Hepatocyte (in vitro differentiated cells): ENCODE results near the gene LRRC32. TPM values are rescaled to one million over a fixed set of nuclear protein-coding genes. Genes with fewer than 3 reads are reported as not detected.

Source experiments
- DNase-seq: peaks from one replicate; pipeline ENCODE4 v3.0.0-alpha.2; 2016; ENCODE audit warnings: low spot score
- H2AFZ ChIP-seq: fragments of 200-600 bp; sonication (generic); 2 replicates; pipeline ENCODE4 v1.6.0; 2016; ENCODE audit warnings: antibody characterized with exemption, mild to moderate bottlenecking
- H3K27ac ChIP-seq: fragments of 200-600 bp; sonication (generic); 2 replicates; pipeline ENCODE4 v1.5.1; 2016; ENCODE audit warnings: mild to moderate bottlenecking
- H3K27me3 ChIP-seq: fragments of 200-600 bp; sonication (generic); 2 replicates; pipeline ENCODE4 v1.6.1; 2016
- H3K36me3 ChIP-seq: fragments of 200-600 bp; sonication (generic); replicated peaks from 2 replicates; pipeline ENCODE4 v1.5.1; 2016; ENCODE audit warnings: low read depth; ENCODE audit not compliant: insufficient read depth
- H3K4me1 ChIP-seq: fragments of 200-600 bp; sonication (generic); 2 replicates; pipeline ENCODE4 v1.5.1; 2016; ENCODE audit warnings: mild to moderate bottlenecking, moderate library complexity; ENCODE audit not compliant: insufficient read depth
- H3K4me2 ChIP-seq: fragments of 200-600 bp; sonication (generic); 2 replicates; pipeline ENCODE4 v1.6.0; 2016
- H3K4me3 ChIP-seq: fragments of 200-600 bp; sonication (generic); 2 replicates; pipeline ENCODE4 v1.5.1; 2016; ENCODE audit warnings: mild to moderate bottlenecking
- H3K79me2 ChIP-seq: fragments of 200-600 bp; sonication (generic); 2 replicates; pipeline ENCODE4 v1.6.0; 2017; ENCODE audit warnings: mild to moderate bottlenecking
- H3K9me2 ChIP-seq: fragments of 200-600 bp; sonication (generic); replicated peaks from 2 replicates; pipeline ENCODE4 v1.6.0; 2017; ENCODE audit warnings: mild to moderate bottlenecking; ENCODE audit not compliant: insufficient read depth
- H3K9me3 ChIP-seq: fragments of 200-600 bp; sonication (generic); 2 replicates; pipeline ENCODE4 v1.5.1; 2016; ENCODE audit warnings: low read depth, mild to moderate bottlenecking
- H4K20me1 ChIP-seq: fragments of 200-600 bp; sonication (generic); 2 replicates; pipeline ENCODE4 v1.6.0; 2016; ENCODE audit warnings: mild to moderate bottlenecking; ENCODE audit not compliant: insufficient read depth, poor library complexity, severe bottlenecking
- CTCF ChIP-seq: fragments of 200-600 bp; sonication (generic); IDR thresholded peaks from 2 replicates; pipeline ENCODE4 v1.5.1; 2016; ENCODE audit warnings: antibody characterized with exemption, mild to moderate bottlenecking; ENCODE audit not compliant: poor library complexity
- EZH2 ChIP-seq: fragments of 200-600 bp; sonication (generic); IDR thresholded peaks from 2 replicates; pipeline ENCODE4 v1.6.1; 2016; ENCODE audit warnings: antibody characterized with exemption, mild to moderate bottlenecking, borderline replicate concordance
- EZH2phosphoT487 ChIP-seq: fragments of 200-600 bp; sonication (generic); IDR thresholded peaks from one replicate; pipeline ENCODE4 v1.6.1; 2018; ENCODE audit warnings: antibody characterized with exemption, mild to moderate bottlenecking, low read depth, moderate library complexity; ENCODE audit not compliant: unreplicated experiment, severe bottlenecking
- WGBS: methylation state at CpG from one replicate; pipeline ENCODE4 v1.1.6; 2016; ENCODE audit warnings: low lambda C conversion rate; ENCODE audit errors: missing lambda C conversion rate; 5-methylcytosine and 5-hydroxymethylcytosine counted together
- polyA plus RNA-seq: library from polyadenylated mRNA; unstranded; fragments of >200 nt; fragmentation: Nextera tagmentation; extraction: Ambion mirVana; gene quantifications from 2 replicates; pipeline ENCODE4 v1.2.1, GENCODE V29; 2016
- total RNA-seq: library from RNA; depleted of rRNA; stranded (reverse); fragments of >200 nt; gene quantifications from 2 replicates; pipeline ENCODE4 v1.2.3, GENCODE V29; 2014

Gene LRRC32
- total and polyA plus RNA-seq, 2 experiments from 2014 or later: 25.5 to 75.2 TPM

- TF ChIP-seq EZH2phosphoT487 (no peak), CTCF (no peak), EZH2 (no peak)
- no peak overlapping the region for H3K27ac ChIP-seq
- no peak overlapping the region for H3K4me2 ChIP-seq
Measured at GRCh38 chr11:76676636-76677457, 6.3 kb upstream of the LRRC32 start.

GRCh38 chr11:76674517-76675400 lies 4.2 kb upstream of the LRRC32 start:
- Histone ChIP-seq H3K79me2 (no peaks in the 10 kb centered on the region), H2AFZ (no peak overlapping the region), H3K27ac (no peak overlapping the region), H3K4me1 (no peaks in the 10 kb centered on the region), H3K9me2 (no peaks in the 10 kb centered on the region), H3K27me3 (peaks cover under 1% of the 10 kb centered on the region), H3K36me3 (no peaks in the 10 kb centered on the region), H3K9me3 (no peaks in the 10 kb centered on the region), H3K4me2 (no peak overlapping the region), H3K4me3 (no peak overlapping the region), H4K20me1 (no peaks in the 10 kb centered on the region)
- 86% methylated on average over 14 of the region's 14 CpGs for whole genome bisulfite sequencing
- TF ChIP-seq CTCF (no peak), EZH2phosphoT487 (no peak), EZH2 (no peak)
- no peak for DNase-seq

More at GRCh38 chr11:76676636-76677457, 6.3 kb upstream of the LRRC32 start:
- H3K4me3 ChIP-seq: no peak overlapping the region
- no peaks in the 10 kb centered on the region for H3K27me3 ChIP-seq
- H4K20me1 ChIP-seq: no peaks in the 10 kb centered on the region
- H3K9me3 ChIP-seq: no peaks in the 10 kb centered on the region
- H2AFZ ChIP-seq: no peak overlapping the region
- DNase-seq: no peak
- no peaks in the 10 kb centered on the region for H3K4me1 ChIP-seq
- 82% methylated on average over 16 of the region's 16 CpGs for WGBS
- H3K9me2 ChIP-seq: no peaks in the 10 kb centered on the region
- no peaks in the 10 kb centered on the region for H3K36me3 ChIP-seq
- no peaks in the 10 kb centered on the region for H3K79me2 ChIP-seq

- Histone ChIP-seq H3K9me2 (no peaks in the 10 kb centered on the region), H2AFZ (no peak overlapping the region), H3K4me2 (no peak overlapping the region), H3K4me1 (no peaks in the 10 kb centered on the region), H3K4me3 (no peak overlapping the region), H3K79me2 (peaks cover 11% of the 10 kb centered on the region), H3K27me3 (peaks cover 4% of the 10 kb centered on the region), H4K20me1 (no peaks in the 10 kb centered on the region), H3K9me3 (no peaks in the 10 kb centered on the region), H3K36me3 (no peaks in the 10 kb centered on the region), H3K27ac (no peak overlapping the region)
- no peak for DNase-seq
- TF ChIP-seq EZH2phosphoT487 (no peak), EZH2 (no peak)
- WGBS: 88% methylated on average over 5 of the region's 5 CpGs
Measured at GRCh38 chr11:76673176-76674142, 2.9 kb upstream of the LRRC32 start.
